HepG2 (cell line): ENCODE results near the gene SCFD2. TPM values are rescaled to one million over a fixed set of nuclear protein-coding genes. Genes with fewer than 3 reads are reported as not detected.

Experiments
- ELF3 ChIP-seq: IDR thresholded peaks from 2 replicates; pipeline ENCODE4 v1.6.1; 2016; ENCODE audit warnings: missing genetic modification reagents, missing compliant biosample characterization
- ETV5 ChIP-seq: IDR thresholded peaks from 2 replicates; pipeline ENCODE4 v1.6.1; 2018; ENCODE audit warnings: missing biosample characterization, missing genetic modification reagents, inconsistent platforms, borderline replicate concordance
- FOSL1 ChIP-seq: sonication (generic); formaldehyde crosslinking; IDR thresholded peaks from 2 replicates; pipeline ENCODE4 v1.9.0; 2021; ENCODE audit warnings: missing genetic modification reagents, borderline replicate concordance
- MIER3 ChIP-seq: IDR thresholded peaks from 2 replicates; pipeline ENCODE4 v1.6.1; 2016; ENCODE audit warnings: missing compliant biosample characterization, borderline replicate concordance
- PITX1 ChIP-seq: sonication (generic); formaldehyde crosslinking; IDR thresholded peaks from 2 replicates; pipeline ENCODE4 v1.5.1; 2020; ENCODE audit warnings: mild to moderate bottlenecking, missing genetic modification reagents
- SATB2 ChIP-seq: sonication (generic); formaldehyde crosslinking; IDR thresholded peaks from 2 replicates; pipeline ENCODE4 v1.5.0; 2020; ENCODE audit warnings: missing genetic modification reagents
- SKI ChIP-seq: fragments of 450-650 bp; IDR thresholded peaks from one replicate; pipeline ENCODE4 v1.6.1; 2018; ENCODE audit warnings: mild to moderate bottlenecking; ENCODE audit not compliant: partially characterized antibody
- SP1 ChIP-seq, 2 experiments: fragments of 450-650 bp in 1 of 2; sonication (generic) in 1 of 2; formaldehyde crosslinking in 1 of 2; IDR thresholded peaks; 2 replicates each; pipeline versions ENCODE4 v1.4.0 to v1.6.1; 2016 to 2020; ENCODE audit warnings: missing genetic modification reagents in 1 of 2
- YEATS4 ChIP-seq: sonication (generic); formaldehyde crosslinking; IDR thresholded peaks from 2 replicates; pipeline ENCODE4 v1.4.0; 2020; ENCODE audit warnings: missing genetic modification reagents, borderline replicate concordance
- ZBTB7B ChIP-seq: sonication (generic); formaldehyde crosslinking; IDR thresholded peaks from 2 replicates; pipeline ENCODE4 v1.4.0; 2020; ENCODE audit warnings: missing genetic modification reagents
- ZC3H4 ChIP-seq: sonication (generic); formaldehyde crosslinking; IDR thresholded peaks from 2 replicates; pipeline ENCODE4 v1.4.0; 2020; ENCODE audit warnings: missing genetic modification reagents, borderline replicate concordance
- ZNF124 ChIP-seq: sonication (generic); formaldehyde crosslinking; IDR thresholded peaks from 2 replicates; pipeline ENCODE4 v1.4.0; 2020; ENCODE audit warnings: missing genetic modification reagents
- polyA plus RNA-seq, 8 experiments: library from polyadenylated mRNA; depleted of rRNA in 3 of 8; stranded (reverse) in 7 of 8; unstranded in 1 of 8; fragments of >200 nt; fragmentation: Illumina TruSeq in 4 of 8; extraction: Trizol in 4 of 8; gene quantifications; 2 replicates each; pipeline versions ENCODE4 v1.2.1 to v1.2.3, GENCODE V29; 2011 to 2016; ENCODE audit warnings: low read depth in 4 of 8, missing spikeins in 1 of 8, mixed read lengths in 1 of 8; ENCODE audit not compliant: insufficient read depth in 1 of 8
- total RNA-seq, 5 experiments: library from RNA; depleted of rRNA; stranded (reverse); fragments of >200 nt; fragmentation: Illumina TruSeq; extraction: Trizol; gene quantifications; 2 replicates each; pipeline ENCODE4 v1.2.3, GENCODE V29; 2016; ENCODE audit warnings: low read depth in 1 of 5
- TF ChIP-seq, protein P1 (sequence below): IDR thresholded peaks from 2 replicates; pipeline ENCODE4 v1.6.1; 2016; ENCODE audit warnings: missing compliant biosample characterization, missing genetic modification reagents, borderline replicate concordance
- TF ChIP-seq, protein P2 (sequence below): sonication (generic); formaldehyde crosslinking; IDR thresholded peaks from 2 replicates; pipeline ENCODE4 v1.4.0; 2020; ENCODE audit warnings: missing genetic modification reagents, borderline replicate concordance

The SCFD2 gene
- total and polyA plus RNA-seq, 2 of the 13 experiments (the other 11 are each of a cell fraction or from before 2014, with no cell fraction given) = 4.6 to 15.6 TPM

- peak; percentile 24; the same call in 1 of the 2 replicates for TF ChIP-seq ZNF124 (CRISPR knock-in tag)
- TF ChIP-seq MIER3 (CRISPR knock-in tag) = peak; percentile 32; the same call in 1 of the 2 replicates
- TF ChIP-seq, protein P1, sequence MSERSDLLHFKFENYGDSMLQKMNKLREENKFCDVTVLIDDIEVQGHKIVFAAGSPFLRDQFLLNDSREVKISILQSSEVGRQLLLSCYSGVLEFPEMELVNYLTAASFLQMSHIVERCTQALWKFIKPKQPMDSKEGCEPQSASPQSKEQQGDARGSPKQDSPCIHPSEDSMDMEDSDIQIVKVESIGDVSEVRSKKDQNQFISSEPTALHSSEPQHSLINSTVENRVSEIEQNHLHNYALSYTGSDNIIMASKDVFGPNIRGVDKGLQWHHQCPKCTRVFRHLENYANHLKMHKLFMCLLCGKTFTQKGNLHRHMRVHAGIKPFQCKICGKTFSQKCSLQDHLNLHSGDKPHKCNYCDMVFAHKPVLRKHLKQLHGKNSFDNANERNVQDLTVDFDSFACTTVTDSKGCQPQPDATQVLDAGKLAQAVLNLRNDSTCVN (CRISPR knock-in tag) = peak; percentile 19; the same call in 1 of the 2 replicates
- no peak for TF ChIP-seq FOSL1 (CRISPR knock-in tag)
- no peak; the same call in 1 of the 2 replicates for TF ChIP-seq ETV5 (CRISPR knock-in tag)
- peak; percentile 60; the same call in 1 of the 2 replicates for TF ChIP-seq YEATS4 (CRISPR knock-in tag)
- no peak for TF ChIP-seq SP1 (IDR thresholded peaks at IDR 0.05)
- TF ChIP-seq SP1 (CRISPR knock-in tag; IDR thresholded peaks at IDR 0.05) = no peak
- TF ChIP-seq PITX1 (CRISPR knock-in tag) = peak; percentile 71
- TF ChIP-seq, protein P2, sequence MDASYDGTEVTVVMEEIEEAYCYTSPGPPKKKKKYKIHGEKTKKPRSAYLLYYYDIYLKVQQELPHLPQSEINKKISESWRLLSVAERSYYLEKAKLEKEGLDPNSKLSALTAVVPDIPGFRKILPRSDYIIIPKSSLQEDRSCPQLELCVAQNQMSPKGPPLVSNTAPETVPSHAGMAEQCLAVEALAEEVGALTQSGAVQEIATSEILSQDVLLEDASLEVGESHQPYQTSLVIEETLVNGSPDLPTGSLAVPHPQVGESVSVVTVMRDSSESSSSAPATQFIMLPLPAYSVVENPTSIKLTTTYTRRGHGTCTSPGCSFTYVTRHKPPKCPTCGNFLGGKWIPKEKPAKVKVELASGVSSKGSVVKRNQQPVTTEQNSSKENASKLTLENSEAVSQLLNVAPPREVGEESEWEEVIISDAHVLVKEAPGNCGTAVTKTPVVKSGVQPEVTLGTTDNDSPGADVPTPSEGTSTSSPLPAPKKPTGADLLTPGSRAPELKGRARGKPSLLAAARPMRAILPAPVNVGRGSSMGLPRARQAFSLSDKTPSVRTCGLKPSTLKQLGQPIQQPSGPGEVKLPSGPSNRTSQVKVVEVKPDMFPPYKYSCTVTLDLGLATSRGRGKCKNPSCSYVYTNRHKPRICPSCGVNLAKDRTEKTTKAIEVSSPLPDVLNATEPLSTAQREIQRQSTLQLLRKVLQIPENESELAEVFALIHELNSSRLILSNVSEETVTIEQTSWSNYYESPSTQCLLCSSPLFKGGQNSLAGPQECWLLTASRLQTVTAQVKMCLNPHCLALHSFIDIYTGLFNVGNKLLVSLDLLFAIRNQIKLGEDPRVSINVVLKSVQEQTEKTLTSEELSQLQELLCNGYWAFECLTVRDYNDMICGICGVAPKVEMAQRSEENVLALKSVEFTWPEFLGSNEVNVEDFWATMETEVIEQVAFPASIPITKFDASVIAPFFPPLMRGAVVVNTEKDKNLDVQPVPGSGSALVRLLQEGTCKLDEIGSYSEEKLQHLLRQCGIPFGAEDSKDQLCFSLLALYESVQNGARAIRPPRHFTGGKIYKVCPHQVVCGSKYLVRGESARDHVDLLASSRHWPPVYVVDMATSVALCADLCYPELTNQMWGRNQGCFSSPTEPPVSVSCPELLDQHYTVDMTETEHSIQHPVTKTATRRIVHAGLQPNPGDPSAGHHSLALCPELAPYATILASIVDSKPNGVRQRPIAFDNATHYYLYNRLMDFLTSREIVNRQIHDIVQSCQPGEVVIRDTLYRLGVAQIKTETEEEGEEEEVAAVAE (CRISPR knock-in tag) = 0 out of 2 replicates have a peak, but pooled peaks have one; percentile 46
- no peak for TF ChIP-seq ZBTB7B (CRISPR knock-in tag)
- TF ChIP-seq SKI = peak; percentile 23
- TF ChIP-seq ELF3 (CRISPR knock-in tag) = peak; percentile 66
- peak; percentile 39; the same call in 1 of the 2 replicates for TF ChIP-seq SATB2 (CRISPR knock-in tag)
- no peak; the same call in 1 of the 2 replicates for TF ChIP-seq ZC3H4
Measured at GRCh38 chr4:53377319-53378170, 11.7 kb upstream of the SCFD2 start, which contains the start of gene FIP1L1 (continued).
